SK-MEL-5 (cell line): ENCODE measurements around the gene CDK5RAP2. TPM values are rescaled to one million over a fixed set of nuclear protein-coding genes. Genes with fewer than 3 reads are reported as not detected.

ENCODE experiments used
- DNase-seq: peaks from one replicate; pipeline ENCODE4 v3.0.0-alpha.2; 2016; ENCODE audit warnings: low read depth, low spot score
- in situ Hi-C: cut with HindIII; loops from 2 replicates; pipeline ENCODE4 v1.10.0; 2016; ENCODE audit warnings: low sequenced_read_pairs, high pct_unique_total_duplicates, low pct_unique_long_range_greater_than_20kb
- total RNA-seq: library from RNA; depleted of rRNA; stranded (reverse); fragments of >200 nt; shearing (Covaris generic); gene quantifications from 2 replicates; pipeline ENCODE4 v1.2.3, GENCODE V29; 2014

CDK5RAP2 gene
- total RNA-seq, 1 experiment from 2014 or later, result 114 TPM

- in situ Hi-C loops, result no loop called here
- DNase-seq, result no peak
These were observed 169.0 kb downstream of the CDK5RAP2 start for GRCh38 chr9:120410925-120411501.

- DNase-seq, result no peak
- in situ Hi-C loops, result no loop called here
These were observed 171.2 kb downstream of the CDK5RAP2 start for GRCh38 chr9:120408680-120409258.

- no peak for DNase-seq
These were observed 174.1 kb downstream of the CDK5RAP2 start for GRCh38 chr9:120405860-120406259.

GRCh38 chr9:120405134-120405533 lies 174.8 kb downstream of the CDK5RAP2 start:
- in situ Hi-C loops, result no loop called here
- DNase-seq, result no peak

More at GRCh38 chr9:120405860-120406259, 174.1 kb downstream of the CDK5RAP2 start:
- in situ Hi-C loops, result no loop called here

- in situ Hi-C loops, result no loop called here
These were observed 176.5 kb downstream of the CDK5RAP2 start for GRCh38 chr9:120403543-120403856.

GRCh38 chr9:120402741-120403542 lies 177.0 kb downstream of the CDK5RAP2 start:
- peak; percentile 52 for DNase-seq
- in situ Hi-C loops, result no loop called here

More at GRCh38 chr9:120403543-120403856, 176.5 kb downstream of the CDK5RAP2 start:
- no peak for DNase-seq

- in situ Hi-C loops, result no loop called here
- no peak for DNase-seq
These were observed 180.0 kb downstream of the CDK5RAP2 start for GRCh38 chr9:120399940-120400339.

- DNase-seq, result no peak
- in situ Hi-C loops, result no loop called here
These were observed 181.7 kb downstream of the CDK5RAP2 start for GRCh38 chr9:120398286-120398685.

GRCh38 chr9:120397453-120397852 lies 182.5 kb downstream of the CDK5RAP2 start:
- in situ Hi-C loops, result no loop called here
- no peak for DNase-seq

- no peak for DNase-seq
- in situ Hi-C loops, result no loop called here
These were observed 183.0 kb downstream of the CDK5RAP2 start for GRCh38 chr9:120396931-120397330.

- no peak for DNase-seq
- in situ Hi-C loops, result no loop called here
These were observed 183.5 kb downstream of the CDK5RAP2 start for GRCh38 chr9:120396418-120396817.

GRCh38 chr9:120395376-120395775 lies 184.6 kb downstream of the CDK5RAP2 start:
- DNase-seq, result no peak
- in situ Hi-C loops, result no loop called here

- in situ Hi-C loops, result no loop called here
- no peak for DNase-seq
These were observed 185.8 kb downstream of the CDK5RAP2 start for GRCh38 chr9:120394058-120394669.

GRCh38 chr9:120393386-120394057 lies 186.4 kb downstream of the CDK5RAP2 start:
- DNase-seq, result no peak
- in situ Hi-C loops, result no loop called here

GRCh38 chr9:120392711-120393110 lies 187.3 kb downstream of the CDK5RAP2 start:
- no peak for DNase-seq
- in situ Hi-C loops, result no loop called here

GRCh38 chr9:120392245-120392644 lies 187.7 kb downstream of the CDK5RAP2 start:
- DNase-seq, result no peak
- in situ Hi-C loops, result no loop called here

- DNase-seq, result no peak
- in situ Hi-C loops, result no loop called here
These were observed 188.3 kb downstream of the CDK5RAP2 start for GRCh38 chr9:120391691-120392090.

- no peak for DNase-seq
- in situ Hi-C loops, result no loop called here
These were observed 189.3 kb downstream of the CDK5RAP2 start for GRCh38 chr9:120390637-120391190.
